Kidney glomerular epithelial cell (primary cell): Measurements from ENCODE around the gene ZNF221.

Source experiments
- DNase-seq: peaks from one replicate; lab custom pipeline; 2025; lab: John Stamatoyannopoulos, UW

The ZNF221 gene

GRCh38 chr19:43957891-43958290, 6.9 kb downstream of the ZNF221 start:
- no peak for DNase-seq

GRCh38 chr19:43960411-43960810, 9.4 kb downstream of the ZNF221 start:
- no peak for DNase-seq

GRCh38 chr19:43966079-43966694, 15.2 kb downstream of the ZNF221 start:
- DNase-seq, result no peak

- no peak for DNase-seq
These were observed 25.7 kb downstream of the ZNF221 start for GRCh38 chr19:43976732-43977131.

GRCh38 chr19:43983544-43983911, 32.5 kb downstream of the ZNF221 start:
- no peak for DNase-seq

GRCh38 chr19:43983912-43984686, 33.1 kb downstream of the ZNF221 start, which contains the start of gene ZNF155:
ZNF155 (plus strand) TSS chr19:43984188; CDS start chr19:43988544, 4,356 bp downstream.
- peak; percentile 98 for DNase-seq

- no peak for DNase-seq
These were observed 33.6 kb downstream of the ZNF221 start for GRCh38 chr19:43984687-43985000.

- no peak for DNase-seq
These were observed 46.7 kb downstream of the ZNF221 start for GRCh38 chr19:43997631-43998290.

- DNase-seq, result no peak
These were observed 51.2 kb downstream of the ZNF221 start for GRCh38 chr19:44002212-44002565.

- peak; percentile 98 for DNase-seq
These were observed 51.8 kb downstream of the ZNF221 start, which contains the start of gene ZNF230 for GRCh38 chr19:44002566-44003460. ZNF230 (plus strand) TSS chr19:44002957; CDS start chr19:44007079, 4,122 bp downstream.

GRCh38 chr19:44003461-44004009, 52.5 kb downstream of the ZNF221 start:
- peak; percentile 38 for DNase-seq

GRCh38 chr19:44005973-44006372, 54.9 kb downstream of the ZNF221 start:
- DNase-seq, result no peak

GRCh38 chr19:44007473-44007872, 56.4 kb downstream of the ZNF221 start:
- no peak for DNase-seq

GRCh38 chr19:44010468-44010867, 59.4 kb downstream of the ZNF221 start:
- no peak for DNase-seq
